Smooth muscle cell (in vitro differentiated cells): Measurements from ENCODE around the gene RNF181. TPM values are rescaled to one million over a fixed set of nuclear protein-coding genes. Genes with fewer than 3 reads are reported as not detected.

Experiments
- DNase-seq: peaks from one replicate; lab custom pipeline; 2025; ENCODE audit not compliant: unreplicated experiment; lab: John Stamatoyannopoulos, UW
- H2AFZ ChIP-seq: fragments of 200-600 bp; sonication (generic); 2 replicates; pipeline ENCODE4 v1.6.0; 2016; ENCODE audit warnings: antibody characterized with exemption, low read depth, mild to moderate bottlenecking
- H3F3A ChIP-seq: fragments of 200-600 bp; sonication (generic); 2 replicates; pipeline ENCODE4 v1.6.0; 2017; ENCODE audit warnings: antibody characterized with exemption, low read depth
- H3K27ac ChIP-seq: fragments of 200-600 bp; sonication (generic); 2 replicates; pipeline ENCODE4 v1.5.1; 2016; ENCODE audit warnings: low read depth, mild to moderate bottlenecking
- H3K27me3 ChIP-seq: fragments of 200-600 bp; sonication (generic); 2 replicates; pipeline ENCODE4 v1.6.1; 2016; ENCODE audit warnings: low read depth, mild to moderate bottlenecking
- H3K36me3 ChIP-seq: fragments of 200-600 bp; sonication (generic); 2 replicates; pipeline ENCODE4 v1.5.1; 2016; ENCODE audit warnings: low read depth
- H3K4me1 ChIP-seq: fragments of 200-600 bp; sonication (generic); 2 replicates; pipeline ENCODE4 v1.5.1; 2016; ENCODE audit warnings: low read depth
- H3K4me2 ChIP-seq: fragments of 200-600 bp; sonication (generic); 2 replicates; pipeline ENCODE4 v1.6.0; 2016; ENCODE audit warnings: mild to moderate bottlenecking
- H3K4me3 ChIP-seq: fragments of 200-600 bp; sonication (generic); 2 replicates; pipeline ENCODE4 v1.5.1; 2016; ENCODE audit warnings: mild to moderate bottlenecking
- H3K79me2 ChIP-seq: fragments of 200-600 bp; sonication (generic); 2 replicates; pipeline ENCODE4 v1.6.0; 2016; ENCODE audit warnings: low read depth, mild to moderate bottlenecking
- H3K9ac ChIP-seq: fragments of 200-600 bp; sonication (generic); 2 replicates; pipeline ENCODE4 v1.6.0; 2016; ENCODE audit warnings: low read depth
- H3K9me3 ChIP-seq: fragments of 200-600 bp; sonication (generic); replicated peaks from 2 replicates; pipeline ENCODE4 v1.5.1; 2016; ENCODE audit warnings: low read depth
- H4K20me1 ChIP-seq: fragments of 200-600 bp; sonication (generic); 2 replicates; pipeline ENCODE4 v1.6.0; 2016; ENCODE audit warnings: low read depth
- WGBS: methylation state at CpG from one replicate; pipeline ENCODE4 v1.1.7; 2016; ENCODE audit warnings: low lambda C conversion rate; 5-methylcytosine and 5-hydroxymethylcytosine counted together
- polyA plus RNA-seq: library from polyadenylated mRNA; unstranded; fragments of >200 nt; fragmentation: Nextera tagmentation; extraction: Ambion mirVana; gene quantifications from 2 replicates; pipeline ENCODE4 v1.2.1, GENCODE V29; 2016
- total RNA-seq: library from RNA; depleted of rRNA; stranded (reverse); fragments of >200 nt; gene quantifications from 2 replicates; pipeline ENCODE4 v1.2.3, GENCODE V29; 2014
- TF ChIP-seq, protein P1 (sequence below): fragments of 200-600 bp; sonication (generic); IDR thresholded peaks from 2 replicates; pipeline ENCODE4 v1.5.1; 2017; ENCODE audit warnings: borderline replicate concordance, mild to moderate bottlenecking, antibody characterized with exemption; ENCODE audit not compliant: insufficient read depth, poor library complexity, severe bottlenecking

The RNF181 gene
- total and polyA plus RNA-seq, 2 experiments from 2014 or later, result 195 to 316 TPM

GRCh38 chr2:85547859-85548607 is 47.5 kb upstream of the RNF181 start:
- Histone ChIP-seq H3K4me1 (no peaks in the 10 kb centered on the region), H3K4me2 (no peak overlapping the region), H3K9ac (no peak overlapping the region), H4K20me1 (peaks cover 41% of the 10 kb centered on the region), H2AFZ (no peak overlapping the region), H3K36me3 (peaks cover 10% of the 10 kb centered on the region), H3F3A (peaks cover 57% of the 10 kb centered on the region), H3K27me3 (no peaks in the 10 kb centered on the region), H3K4me3 (no peak overlapping the region), H3K79me2 (peaks cover 3% of the 10 kb centered on the region), H3K9me3 (no peaks in the 10 kb centered on the region), H3K27ac (peak overlapping the region; percentile 62)
- TF ChIP-seq, protein P1, sequence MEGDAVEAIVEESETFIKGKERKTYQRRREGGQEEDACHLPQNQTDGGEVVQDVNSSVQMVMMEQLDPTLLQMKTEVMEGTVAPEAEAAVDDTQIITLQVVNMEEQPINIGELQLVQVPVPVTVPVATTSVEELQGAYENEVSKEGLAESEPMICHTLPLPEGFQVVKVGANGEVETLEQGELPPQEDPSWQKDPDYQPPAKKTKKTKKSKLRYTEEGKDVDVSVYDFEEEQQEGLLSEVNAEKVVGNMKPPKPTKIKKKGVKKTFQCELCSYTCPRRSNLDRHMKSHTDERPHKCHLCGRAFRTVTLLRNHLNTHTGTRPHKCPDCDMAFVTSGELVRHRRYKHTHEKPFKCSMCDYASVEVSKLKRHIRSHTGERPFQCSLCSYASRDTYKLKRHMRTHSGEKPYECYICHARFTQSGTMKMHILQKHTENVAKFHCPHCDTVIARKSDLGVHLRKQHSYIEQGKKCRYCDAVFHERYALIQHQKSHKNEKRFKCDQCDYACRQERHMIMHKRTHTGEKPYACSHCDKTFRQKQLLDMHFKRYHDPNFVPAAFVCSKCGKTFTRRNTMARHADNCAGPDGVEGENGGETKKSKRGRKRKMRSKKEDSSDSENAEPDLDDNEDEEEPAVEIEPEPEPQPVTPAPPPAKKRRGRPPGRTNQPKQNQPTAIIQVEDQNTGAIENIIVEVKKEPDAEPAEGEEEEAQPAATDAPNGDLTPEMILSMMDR, result no peak
- no peak for DNase-seq
- 94% methylated on average over 6 of the region's 6 CpGs for WGBS

DNA sequence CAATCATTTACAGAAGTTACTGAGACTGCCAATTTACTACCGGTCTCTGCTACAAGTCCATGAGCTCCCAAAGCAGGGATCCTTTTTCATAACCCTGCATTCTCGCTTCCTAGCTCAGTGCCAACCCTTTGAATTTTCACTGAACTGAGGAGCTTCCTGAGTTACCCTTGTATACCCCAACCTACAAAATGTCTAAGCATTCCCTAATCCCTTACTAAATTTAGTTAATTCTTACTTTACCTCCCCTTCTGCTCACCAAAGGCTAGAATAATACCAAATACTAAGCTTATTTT is 47.0 kb upstream of the RNF181 start:
- peaks cover 5% of the 10 kb centered on the region for H3K36me3 ChIP-seq
- no peaks in the 10 kb centered on the region for H3K9me3 ChIP-seq
- H3F3A ChIP-seq, result peaks cover 52% of the 10 kb centered on the region
- no peak overlapping the region for H3K4me2 ChIP-seq
- no peaks in the 10 kb centered on the region for H3K4me1 ChIP-seq
- 89% methylated on average over 2 of the region's 2 CpGs for WGBS
- H3K79me2 ChIP-seq, result no peaks in the 10 kb centered on the region
- TF ChIP-seq, protein P1, result no peak
- no peak overlapping the region for H3K4me3 ChIP-seq
- peaks cover 36% of the 10 kb centered on the region for H4K20me1 ChIP-seq
- DNase-seq, result no peak
- peak overlapping the region; percentile 62 for H3K27ac ChIP-seq
- no peak overlapping the region for H2AFZ ChIP-seq
- no peak overlapping the region for H3K9ac ChIP-seq
- H3K27me3 ChIP-seq, result no peaks in the 10 kb centered on the region

DNA sequence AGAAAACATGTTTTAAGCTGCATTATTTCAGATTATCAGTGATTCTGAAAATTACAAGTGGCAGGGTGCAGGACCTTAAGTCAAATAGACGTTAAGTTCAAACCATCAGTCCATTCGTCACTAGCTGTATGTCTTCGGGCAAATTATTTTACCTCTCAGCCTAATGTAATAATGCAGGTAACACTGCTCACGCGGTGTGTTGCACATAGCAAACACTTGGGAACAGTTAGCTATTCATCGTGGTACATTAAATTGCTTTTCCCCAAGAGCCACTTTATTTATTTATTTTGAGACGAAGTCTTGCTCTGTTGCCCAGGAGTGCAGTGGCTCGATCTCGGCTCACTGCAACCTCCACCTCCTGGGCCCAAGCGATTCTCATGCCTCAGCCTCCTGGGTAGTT is 46.5 kb upstream of the RNF181 start:
- no peak overlapping the region for H3K4me2 ChIP-seq
- H3F3A ChIP-seq, result peaks cover 50% of the 10 kb centered on the region
- no peaks in the 10 kb centered on the region for H3K79me2 ChIP-seq
- WGBS, result 96% methylated on average over 10 of the region's 10 CpGs
- TF ChIP-seq, protein P1, result no peak
- H3K4me1 ChIP-seq, result no peaks in the 10 kb centered on the region
- no peaks in the 10 kb centered on the region for H3K9me3 ChIP-seq
- no peak overlapping the region for H2AFZ ChIP-seq
- no peaks in the 10 kb centered on the region for H3K27me3 ChIP-seq
- H4K20me1 ChIP-seq, result peaks cover 30% of the 10 kb centered on the region
- no peak for DNase-seq
- H3K4me3 ChIP-seq, result no peak overlapping the region
- peaks cover 4% of the 10 kb centered on the region for H3K36me3 ChIP-seq
- H3K27ac ChIP-seq, result peak overlapping the region; percentile 62
- H3K9ac ChIP-seq, result no peak overlapping the region

- DNase-seq, result no peak
- Histone ChIP-seq H3K27ac (peak overlapping the region; percentile 62), H3K36me3 (no peaks in the 10 kb centered on the region), H3K9me3 (no peaks in the 10 kb centered on the region), H3K4me3 (no peak overlapping the region), H4K20me1 (peaks cover 23% of the 10 kb centered on the region), H3F3A (peaks cover 45% of the 10 kb centered on the region), H3K9ac (no peak overlapping the region), H2AFZ (no peak overlapping the region), H3K79me2 (no peaks in the 10 kb centered on the region), H3K4me2 (peak overlapping the region; percentile 29), H3K27me3 (no peaks in the 10 kb centered on the region), H3K4me1 (no peaks in the 10 kb centered on the region)
- TF ChIP-seq, protein P1, result no peak
- 22% methylated on average over 4 of the region's 4 CpGs for WGBS
Measured at GRCh38 chr2:85549826-85550225, 45.7 kb upstream of the RNF181 start.
